ENCODE results near the gene CCDC54. TPM values are rescaled to one million over a fixed set of nuclear protein-coding genes. Genes with fewer than 3 reads are reported as not detected.

Gene CCDC54
- total RNA-seq, 4 donors from 2014 or later, result not detected

DNA sequence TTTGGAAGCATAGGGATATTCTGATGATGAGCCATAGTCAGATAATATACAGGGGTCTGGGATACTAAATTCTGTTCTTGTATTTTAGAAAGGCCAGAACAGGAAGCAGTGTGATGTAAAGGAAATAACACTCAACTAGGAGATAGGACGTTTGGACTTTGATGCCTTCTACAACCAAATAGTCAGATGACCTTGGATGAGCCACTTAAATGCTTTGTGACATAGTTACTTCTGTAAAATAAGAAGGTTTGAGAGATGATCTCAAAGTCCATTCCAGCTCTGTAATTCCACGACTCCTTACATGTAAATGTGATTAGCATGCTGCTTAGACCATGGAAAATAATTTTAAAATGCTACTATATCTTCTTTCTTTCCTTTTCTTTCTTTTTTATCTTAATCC lies 29.5 kb upstream of the CCDC54 start:
- H3K27ac ChIP-seq, result no peak overlapping the region
- H3K4me1 ChIP-seq, result no peaks in the 10 kb centered on the region
- no peak for DNase-seq
- no peaks in the 10 kb centered on the region for H3K36me3 ChIP-seq
- no peak for TF ChIP-seq POLR2A (IDR thresholded peaks at IDR 0.05)
- no peaks in the 10 kb centered on the region for H3K27me3 ChIP-seq
- no peaks in the 10 kb centered on the region for H3K9me3 ChIP-seq
- H3K4me3 ChIP-seq, result no peak overlapping the region

DNA sequence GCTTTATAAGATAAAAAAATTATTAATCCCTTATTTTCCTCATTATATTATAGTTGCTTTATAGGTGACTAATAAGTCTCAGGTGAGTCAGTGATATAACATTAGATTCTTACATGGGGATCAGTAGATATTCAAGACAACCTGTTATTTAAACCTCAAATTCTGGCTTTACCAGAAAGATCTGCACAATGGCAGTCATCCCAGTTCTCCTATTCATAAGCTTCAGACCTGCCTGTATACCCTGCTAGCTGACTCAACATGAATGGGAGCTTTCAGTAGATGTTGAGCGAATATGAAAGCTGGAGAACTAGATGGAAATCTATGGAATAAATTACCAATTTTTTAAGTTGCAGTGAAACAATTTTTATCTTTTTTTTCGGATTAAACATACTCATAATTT lies 20.5 kb upstream of the CCDC54 start:
- H3K36me3 ChIP-seq, result no peaks in the 10 kb centered on the region
- no peak overlapping the region for H3K27ac ChIP-seq
- no peaks in the 10 kb centered on the region for H3K9me3 ChIP-seq
- no peak for TF ChIP-seq POLR2A (IDR thresholded peaks at IDR 0.05)
- TF ChIP-seq, protein P1, sequence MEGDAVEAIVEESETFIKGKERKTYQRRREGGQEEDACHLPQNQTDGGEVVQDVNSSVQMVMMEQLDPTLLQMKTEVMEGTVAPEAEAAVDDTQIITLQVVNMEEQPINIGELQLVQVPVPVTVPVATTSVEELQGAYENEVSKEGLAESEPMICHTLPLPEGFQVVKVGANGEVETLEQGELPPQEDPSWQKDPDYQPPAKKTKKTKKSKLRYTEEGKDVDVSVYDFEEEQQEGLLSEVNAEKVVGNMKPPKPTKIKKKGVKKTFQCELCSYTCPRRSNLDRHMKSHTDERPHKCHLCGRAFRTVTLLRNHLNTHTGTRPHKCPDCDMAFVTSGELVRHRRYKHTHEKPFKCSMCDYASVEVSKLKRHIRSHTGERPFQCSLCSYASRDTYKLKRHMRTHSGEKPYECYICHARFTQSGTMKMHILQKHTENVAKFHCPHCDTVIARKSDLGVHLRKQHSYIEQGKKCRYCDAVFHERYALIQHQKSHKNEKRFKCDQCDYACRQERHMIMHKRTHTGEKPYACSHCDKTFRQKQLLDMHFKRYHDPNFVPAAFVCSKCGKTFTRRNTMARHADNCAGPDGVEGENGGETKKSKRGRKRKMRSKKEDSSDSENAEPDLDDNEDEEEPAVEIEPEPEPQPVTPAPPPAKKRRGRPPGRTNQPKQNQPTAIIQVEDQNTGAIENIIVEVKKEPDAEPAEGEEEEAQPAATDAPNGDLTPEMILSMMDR (IDR thresholded peaks at IDR 0.05), result no peak
- H3K4me3 ChIP-seq, result no peak overlapping the region
- H3K27me3 ChIP-seq, result no peaks in the 10 kb centered on the region
- no peaks in the 10 kb centered on the region for H3K4me1 ChIP-seq
- DNase-seq, result no peak

DNA sequence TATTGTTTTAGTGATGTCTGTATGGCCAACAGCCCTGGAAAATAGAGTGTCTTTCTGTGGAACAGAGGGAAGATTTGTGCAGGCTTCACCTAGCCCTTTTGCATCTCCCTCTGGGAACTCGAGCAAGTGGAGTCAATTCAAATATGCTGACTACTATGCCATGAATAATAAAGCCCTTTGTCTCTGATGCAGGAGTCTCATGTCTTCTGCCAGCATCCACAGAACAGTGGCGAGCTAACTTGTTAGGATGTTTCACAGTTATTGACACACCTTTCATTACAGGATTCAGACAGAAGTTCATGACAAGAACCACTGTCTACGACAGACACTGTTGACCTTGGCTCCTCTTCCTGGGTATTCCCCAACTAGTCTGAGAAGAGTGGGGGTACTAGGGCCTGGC lies 15.6 kb upstream of the CCDC54 start:
- H3K9me3 ChIP-seq, result no peaks in the 10 kb centered on the region
- no peak for DNase-seq
- H3K4me1 ChIP-seq, result no peaks in the 10 kb centered on the region
- no peaks in the 10 kb centered on the region for H3K36me3 ChIP-seq
- TF ChIP-seq POLR2A (IDR thresholded peaks at IDR 0.05), result no peak
- TF ChIP-seq, protein P1 (IDR thresholded peaks at IDR 0.05), result no peak
- H3K27me3 ChIP-seq, result no peaks in the 10 kb centered on the region
- H3K4me3 ChIP-seq, result no peak overlapping the region
- H3K27ac ChIP-seq, result no peak overlapping the region

DNA sequence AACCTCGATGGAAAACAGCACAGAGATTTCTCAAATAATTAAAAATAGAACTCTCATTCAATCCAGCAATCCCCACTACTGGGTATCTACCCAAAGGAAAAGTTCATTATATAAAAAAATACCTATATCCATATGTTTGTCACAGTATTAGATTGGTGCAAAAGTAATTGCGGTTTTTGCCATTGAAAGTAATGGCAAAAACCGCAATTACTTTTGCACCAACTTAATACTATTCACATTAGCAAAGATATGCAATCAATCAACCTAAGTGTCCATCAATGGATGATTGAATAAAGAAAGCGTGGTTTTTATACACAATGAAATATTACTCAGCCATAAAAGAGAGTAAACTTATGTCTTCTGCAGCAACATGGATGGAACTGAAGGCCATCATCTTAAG lies 12.2 kb upstream of the CCDC54 start:
- no peaks in the 10 kb centered on the region for H3K27me3 ChIP-seq
- TF ChIP-seq, protein P1 (IDR thresholded peaks at IDR 0.05), result no peak
- no peak for TF ChIP-seq POLR2A (IDR thresholded peaks at IDR 0.05)
- no peak overlapping the region for H3K4me3 ChIP-seq

DNA sequence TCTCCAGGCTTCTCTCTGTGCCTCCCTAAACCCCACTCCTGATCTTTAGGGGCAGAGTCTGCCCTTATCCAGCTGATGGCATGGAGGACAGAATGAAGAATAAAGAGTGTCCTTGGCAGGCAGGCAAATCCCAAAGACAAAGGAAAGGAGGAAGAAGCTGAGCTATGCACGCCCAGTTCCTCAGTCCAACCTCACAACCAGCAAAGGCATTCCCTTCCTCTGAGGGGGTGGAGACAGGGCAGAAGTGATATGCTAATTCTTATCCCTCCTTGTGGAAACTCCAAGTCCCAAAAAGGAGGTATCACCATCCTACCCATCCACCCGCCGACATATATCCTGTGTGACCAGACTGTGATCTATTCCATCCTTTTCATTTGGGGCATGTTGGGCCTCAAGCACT lies 10.5 kb upstream of the CCDC54 start:
- Histone ChIP-seq H3K27ac (no peak overlapping the region), H3K27me3 (no peaks in the 10 kb centered on the region), H3K36me3 (no peaks in the 10 kb centered on the region), H3K9me3 (no peaks in the 10 kb centered on the region), H3K4me1 (no peaks in the 10 kb centered on the region), H3K4me3 (no peak overlapping the region)
- TF ChIP-seq, protein P1 (IDR thresholded peaks at IDR 0.05), result no peak
- TF ChIP-seq POLR2A (IDR thresholded peaks at IDR 0.05), result no peak
- no peak for DNase-seq

More for the DNA sequence above, 12.2 kb upstream of the CCDC54 start:
- no peak for DNase-seq
- Histone ChIP-seq H3K4me1 (no peaks in the 10 kb centered on the region), H3K27ac (no peak overlapping the region), H3K36me3 (no peaks in the 10 kb centered on the region), H3K9me3 (no peaks in the 10 kb centered on the region)

DNA sequence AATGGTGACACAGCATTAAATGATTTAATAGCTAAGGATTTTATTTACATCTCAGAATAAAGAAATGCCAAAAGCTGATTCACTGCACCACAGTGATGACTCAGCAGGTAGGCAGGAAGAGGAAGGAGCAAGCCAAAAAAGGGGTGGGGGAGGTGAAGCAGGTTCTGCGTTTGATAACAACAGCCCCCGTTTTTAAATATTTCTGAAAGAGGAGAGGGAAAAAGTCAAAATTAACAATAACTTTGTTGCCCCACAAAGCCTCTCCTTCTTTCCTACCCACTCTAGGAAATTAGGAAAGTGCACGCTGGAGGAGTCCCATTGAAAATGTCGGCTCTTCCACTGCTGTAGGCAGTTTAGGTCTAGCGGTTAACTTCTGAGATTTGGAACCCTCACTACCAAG lies 9.9 kb upstream of the CCDC54 start:
- no peaks in the 10 kb centered on the region for H3K36me3 ChIP-seq
- no peaks in the 10 kb centered on the region for H3K27me3 ChIP-seq
- H3K4me3 ChIP-seq, result no peak overlapping the region
- no peak overlapping the region for H3K27ac ChIP-seq
- no peaks in the 10 kb centered on the region for H3K4me1 ChIP-seq
- H3K9me3 ChIP-seq, result no peaks in the 10 kb centered on the region
- DNase-seq, result no peak
- no peak for TF ChIP-seq POLR2A (IDR thresholded peaks at IDR 0.05)
- TF ChIP-seq, protein P1 (IDR thresholded peaks at IDR 0.05), result no peak
